GM23338 (cell line): ENCODE data around the gene PAQR6. TPM values are rescaled to one million over a fixed set of nuclear protein-coding genes. Genes with fewer than 3 reads are reported as not detected.

Experiments used
- ATAC-seq: fragments of 200-7000 bp; cut with Tn5 transposase; 3 replicates; pipeline ENCODE4 v1.9.1; 2020
- DNase-seq: peaks from one replicate; pipeline ENCODE4 v3.0.0-alpha.2; 2015; ENCODE audit warnings: low spot score
- H2AFZ ChIP-seq: fragments of 200-600 bp; sonication (generic); 2 replicates; pipeline ENCODE4 v1.8.0; 2016; ENCODE audit warnings: antibody characterized with exemption, mild to moderate bottlenecking, moderate library complexity
- H3F3A ChIP-seq: fragments of 200-600 bp; sonication (generic); replicated peaks from 2 replicates; pipeline ENCODE4 v1.8.0; 2017; ENCODE audit warnings: antibody characterized with exemption, mixed run types, low read depth
- H3K27ac ChIP-seq: fragments of 200-600 bp; sonication (generic); 2 replicates; pipeline ENCODE4 v1.6.1; 2016; ENCODE audit warnings: low read depth
- H3K27me3 ChIP-seq: fragments of 200-600 bp; sonication (generic); 2 replicates; pipeline ENCODE4 v1.8.0; 2016; ENCODE audit warnings: mild to moderate bottlenecking, mixed run types, moderate library complexity; ENCODE audit not compliant: insufficient read depth
- H3K36me3 ChIP-seq: fragments of 200-600 bp; sonication (generic); 2 replicates; pipeline ENCODE4 v1.8.0; 2016; ENCODE audit warnings: mild to moderate bottlenecking; ENCODE audit not compliant: insufficient read depth
- H3K4me1 ChIP-seq: fragments of 200-600 bp; sonication (generic); 2 replicates; pipeline ENCODE4 v1.8.0; 2016; ENCODE audit warnings: mild to moderate bottlenecking, moderate library complexity; ENCODE audit not compliant: insufficient read depth
- H3K4me2 ChIP-seq: fragments of 200-600 bp; sonication (generic); 2 replicates; pipeline ENCODE4 v1.7.1; 2017; ENCODE audit warnings: mixed run types
- H3K4me3 ChIP-seq: fragments of 200-600 bp; sonication (generic); 2 replicates; pipeline ENCODE4 v1.6.1; 2016; ENCODE audit warnings: mixed run types
- H3K79me2 ChIP-seq: fragments of 200-600 bp; sonication (generic); replicated peaks from 2 replicates; pipeline ENCODE4 v1.8.0; 2017; ENCODE audit warnings: mild to moderate bottlenecking; ENCODE audit not compliant: insufficient read depth
- H3K9me2 ChIP-seq: fragments of 200-600 bp; sonication (generic); 2 replicates; pipeline ENCODE4 v1.8.0; 2017; ENCODE audit not compliant: insufficient read depth
- H4K20me1 ChIP-seq: fragments of 200-600 bp; sonication (generic); replicated peaks from 2 replicates; pipeline ENCODE4 v1.8.0; 2017; ENCODE audit warnings: mild to moderate bottlenecking; ENCODE audit not compliant: insufficient read depth
- H3K27ac Mint-ChIP-seq: 2 replicates; pipeline ENCODE4 v1.8.0; 2020; ENCODE audit warnings: inconsistent platforms, mild to moderate bottlenecking, moderate library complexity, mixed read lengths
- H3K27me3 Mint-ChIP-seq: 3 replicates; pipeline ENCODE4 v1.8.0; 2022; ENCODE audit warnings: low read depth, mild to moderate bottlenecking, moderate library complexity, mixed read lengths, inconsistent platforms; ENCODE audit not compliant: insufficient read depth, poor library complexity
- H3K36me3 Mint-ChIP-seq: 3 replicates; pipeline ENCODE4 v1.8.0; 2021; ENCODE audit warnings: low read depth, mild to moderate bottlenecking, inconsistent platforms, moderate library complexity, mixed read lengths
- H3K4me1 Mint-ChIP-seq: 3 replicates; pipeline ENCODE4 v1.8.0; 2020; ENCODE audit warnings: mild to moderate bottlenecking, inconsistent platforms, mixed read lengths
- H3K4me3 Mint-ChIP-seq: 3 replicates; pipeline ENCODE4 v1.8.0; 2021; ENCODE audit warnings: moderate library complexity, mild to moderate bottlenecking, inconsistent platforms, mixed read lengths
- H3K9me3 Mint-ChIP-seq: 3 replicates; pipeline ENCODE4 v1.8.0; 2020; ENCODE audit warnings: moderate library complexity, mild to moderate bottlenecking, inconsistent platforms, mixed read lengths
- CREB1 ChIP-seq: fragments of 250-450 bp; sonication (Bioruptor Pico); IDR thresholded peaks from 2 replicates; pipeline ENCODE4 v1.5.0; 2020; ENCODE audit warnings: low read depth, mild to moderate bottlenecking, moderate library complexity
- EZH2 ChIP-seq: fragments of 200-600 bp; sonication (generic); IDR thresholded peaks from one replicate; pipeline ENCODE4 v1.8.0; 2017; ENCODE audit warnings: antibody characterized with exemption, mild to moderate bottlenecking, low read depth; ENCODE audit not compliant: unreplicated experiment
- POLR2AphosphoS5 ChIP-seq: IDR thresholded peaks from 2 replicates; pipeline ENCODE4 v1.6.1; 2016; ENCODE audit warnings: antibody characterized with exemption, low read depth
- STAT1 ChIP-seq: IDR thresholded peaks from one replicate; pipeline ENCODE4 v1.6.1; 2016; ENCODE audit warnings: antibody characterized with exemption; ENCODE audit not compliant: unreplicated experiment
- ZNF114 ChIP-seq: fragments of 250-450 bp; sonication (Bioruptor Pico); IDR thresholded peaks from 2 replicates; pipeline ENCODE4 v1.5.0; 2020; ENCODE audit warnings: mild to moderate bottlenecking, moderate library complexity
- ZNF462 ChIP-seq: fragments of 250-450 bp; sonication (Bioruptor Pico); IDR thresholded peaks from 2 replicates; pipeline ENCODE4 v1.5.0; 2020; ENCODE audit warnings: mild to moderate bottlenecking, moderate library complexity
- polyA plus RNA-seq: library from polyadenylated mRNA; unstranded; fragments of >200 nt; fragmentation: Nextera tagmentation; extraction: Ambion mirVana; gene quantifications from 2 replicates; pipeline ENCODE4 v1.2.1, GENCODE V29; 2016
- total RNA-seq: library from RNA; depleted of rRNA; stranded (reverse); fragments of >200 nt; shearing (Covaris generic); gene quantifications from 2 replicates; pipeline ENCODE4 v1.2.3, GENCODE V29; 2014

Gene PAQR6
- total and polyA plus RNA-seq, 2 experiments from 2014 or later: 2.4 to 4.2 TPM

GRCh38 chr1:156245451-156246232, 2.2 kb downstream of the PAQR6 start:
- peak overlapping the region; percentile 93 for H2AFZ ChIP-seq
- peaks cover 15% of the 10 kb centered on the region for H3F3A ChIP-seq
- Mint-ChIP-seq H3K36me3 (peaks cover 15% of the 10 kb centered on the region), H3K4me1 (peaks cover 34% of the 10 kb centered on the region), H3K9me3 (no peaks in the 10 kb centered on the region), H3K4me3 (peak overlapping the region; percentile 78), H3K27ac (no peak overlapping the region), H3K27me3 (peaks cover 21% of the 10 kb centered on the region)
- no peaks in the 10 kb centered on the region for H3K27me3 ChIP-seq
- H3K4me1 ChIP-seq: peaks cover 33% of the 10 kb centered on the region
- H3K4me3 ChIP-seq: peak overlapping the region; percentile 64
- no peaks in the 10 kb centered on the region for H3K9me2 ChIP-seq
- peak; percentile 75 for DNase-seq
- peak overlapping the region; percentile 91 for H3K4me2 ChIP-seq
- no peaks in the 10 kb centered on the region for H3K36me3 ChIP-seq
- peak; percentile 43 for ATAC-seq
- no peak overlapping the region for H3K27ac ChIP-seq
- H3K79me2 ChIP-seq: no peaks in the 10 kb centered on the region
- TF ChIP-seq STAT1: no peak
- TF ChIP-seq POLR2AphosphoS5: peak; percentile 48
- no peak for TF ChIP-seq ZNF462
- TF ChIP-seq ZNF114 (CRISPR knock-in tag): no peak
- no peak for TF ChIP-seq EZH2
- TF ChIP-seq CREB1 (CRISPR knock-in tag): no peak
- no peaks in the 10 kb centered on the region for H4K20me1 ChIP-seq
